ENCODE results near the gene STAP2.

Gene STAP2

GRCh38 chr19:4368128-4368820 lies 29.6 kb upstream of the STAP2 start:
- peaks cover 22% of the 10 kb centered on the region for H3K4me1 ChIP-seq (ENCODE audit: control insufficient read depth, insufficient read depth, low read length)
- H3K27ac ChIP-seq (ENCODE audit: low read depth, low read length) = 0 out of 2 replicates have a peak overlapping the region, but pooled peaks have one; percentile 13
- H3K36me3 ChIP-seq (ENCODE audit: control insufficient read depth, insufficient read depth, low read length) = peaks cover 26% of the 10 kb centered on the region
- H3K9ac ChIP-seq (ENCODE audit: low read length) = peak overlapping the region; percentile 8
- H3K27me3 ChIP-seq (ENCODE audit: control insufficient read depth, insufficient read depth, low read length) = no peaks in the 10 kb centered on the region
- no peaks in the 10 kb centered on the region for H3K9me3 ChIP-seq (ENCODE audit: control insufficient read depth, insufficient read depth, low read depth, low read length)
- no peak overlapping the region for H3K4me3 ChIP-seq (ENCODE audit: low read depth, low read length)

GRCh38 chr19:4367781-4368127 lies 29.1 kb upstream of the STAP2 start:
- no peak overlapping the region for H3K27ac ChIP-seq (ENCODE audit: low read depth, low read length)
- no peak overlapping the region for H3K4me3 ChIP-seq (ENCODE audit: low read depth, low read length)
- H3K36me3 ChIP-seq (ENCODE audit: control insufficient read depth, insufficient read depth, low read length) = peaks cover 31% of the 10 kb centered on the region
- peaks cover 22% of the 10 kb centered on the region for H3K4me1 ChIP-seq (ENCODE audit: control insufficient read depth, insufficient read depth, low read length)
- H3K9ac ChIP-seq (ENCODE audit: low read length) = no peak overlapping the region
- no peaks in the 10 kb centered on the region for H3K27me3 ChIP-seq (ENCODE audit: control insufficient read depth, insufficient read depth, low read length)
- H3K9me3 ChIP-seq (ENCODE audit: control insufficient read depth, insufficient read depth, low read depth, low read length) = no peaks in the 10 kb centered on the region

- Histone ChIP-seq H3K9ac (ENCODE audit: low read length) (no peak overlapping the region), H3K9me3 (ENCODE audit: control insufficient read depth, insufficient read depth, low read depth, low read length) (no peaks in the 10 kb centered on the region), H3K4me3 (ENCODE audit: low read depth, low read length) (no peak overlapping the region), H3K27me3 (ENCODE audit: control insufficient read depth, insufficient read depth, low read length) (no peaks in the 10 kb centered on the region), H3K27ac (ENCODE audit: low read depth, low read length) (no peak overlapping the region), H3K36me3 (ENCODE audit: control insufficient read depth, insufficient read depth, low read length) (peaks cover 35% of the 10 kb centered on the region), H3K4me1 (ENCODE audit: control insufficient read depth, insufficient read depth, low read length) (peaks cover 27% of the 10 kb centered on the region)
These were observed 28.7 kb upstream of the STAP2 start for GRCh38 chr19:4367336-4367723.

GRCh38 chr19:4366666-4367335 lies 28.2 kb upstream of the STAP2 start:
- peaks cover 41% of the 10 kb centered on the region for H3K36me3 ChIP-seq (ENCODE audit: control insufficient read depth, insufficient read depth, low read length)
- no peak overlapping the region for H3K4me3 ChIP-seq (ENCODE audit: low read depth, low read length)
- H3K9ac ChIP-seq (ENCODE audit: low read length) = no peak overlapping the region
- H3K27me3 ChIP-seq (ENCODE audit: control insufficient read depth, insufficient read depth, low read length) = no peaks in the 10 kb centered on the region
- H3K9me3 ChIP-seq (ENCODE audit: control insufficient read depth, insufficient read depth, low read depth, low read length) = no peaks in the 10 kb centered on the region
- peaks cover 31% of the 10 kb centered on the region for H3K4me1 ChIP-seq (ENCODE audit: control insufficient read depth, insufficient read depth, low read length)
- H3K27ac ChIP-seq (ENCODE audit: low read depth, low read length) = no peak overlapping the region

GRCh38 chr19:4365791-4366665 lies 27.4 kb upstream of the STAP2 start:
- Histone ChIP-seq H3K9me3 (ENCODE audit: control insufficient read depth, insufficient read depth, low read depth, low read length) (no peaks in the 10 kb centered on the region), H3K4me3 (ENCODE audit: low read depth, low read length) (no peak overlapping the region), H3K27me3 (ENCODE audit: control insufficient read depth, insufficient read depth, low read length) (no peaks in the 10 kb centered on the region), H3K36me3 (ENCODE audit: control insufficient read depth, insufficient read depth, low read length) (peaks cover 43% of the 10 kb centered on the region), H3K27ac (ENCODE audit: low read depth, low read length) (no peak overlapping the region), H3K9ac (ENCODE audit: low read length) (no peak overlapping the region), H3K4me1 (ENCODE audit: control insufficient read depth, insufficient read depth, low read length) (peaks cover 34% of the 10 kb centered on the region)

- Histone ChIP-seq H3K9me3 (ENCODE audit: control insufficient read depth, insufficient read depth, low read depth, low read length) (no peaks in the 10 kb centered on the region), H3K27ac (ENCODE audit: low read depth, low read length) (no peak overlapping the region), H3K27me3 (ENCODE audit: control insufficient read depth, insufficient read depth, low read length) (no peaks in the 10 kb centered on the region), H3K4me3 (ENCODE audit: low read depth, low read length) (no peak overlapping the region), H3K36me3 (ENCODE audit: control insufficient read depth, insufficient read depth, low read length) (peaks cover 50% of the 10 kb centered on the region), H3K9ac (ENCODE audit: low read length) (no peak overlapping the region), H3K4me1 (ENCODE audit: control insufficient read depth, insufficient read depth, low read length) (peaks cover 41% of the 10 kb centered on the region)
These were observed 26.7 kb upstream of the STAP2 start for GRCh38 chr19:4365341-4365740.

GRCh38 chr19:4363571-4364304 lies 25.1 kb upstream of the STAP2 start:
- no peak overlapping the region for H3K27ac ChIP-seq (ENCODE audit: low read depth, low read length)
- peaks cover 65% of the 10 kb centered on the region for H3K36me3 ChIP-seq (ENCODE audit: control insufficient read depth, insufficient read depth, low read length)
- H3K9ac ChIP-seq (ENCODE audit: low read length) = no peak overlapping the region

GRCh38 chr19:4362831-4363545 lies 24.4 kb upstream of the STAP2 start:
- H3K27me3 ChIP-seq (ENCODE audit: control insufficient read depth, insufficient read depth, low read length) = no peaks in the 10 kb centered on the region
- H3K4me1 ChIP-seq (ENCODE audit: control insufficient read depth, insufficient read depth, low read length) = peaks cover 22% of the 10 kb centered on the region
- H3K9ac ChIP-seq (ENCODE audit: low read length) = no peak overlapping the region
- H3K9me3 ChIP-seq (ENCODE audit: control insufficient read depth, insufficient read depth, low read depth, low read length) = no peaks in the 10 kb centered on the region
- peaks cover 70% of the 10 kb centered on the region for H3K36me3 ChIP-seq (ENCODE audit: control insufficient read depth, insufficient read depth, low read length)
- no peak overlapping the region for H3K4me3 ChIP-seq (ENCODE audit: low read depth, low read length)
- no peak overlapping the region for H3K27ac ChIP-seq (ENCODE audit: low read depth, low read length)

More at GRCh38 chr19:4363571-4364304, 25.1 kb upstream of the STAP2 start:
- Histone ChIP-seq H3K4me1 (ENCODE audit: control insufficient read depth, insufficient read depth, low read length) (peaks cover 28% of the 10 kb centered on the region), H3K27me3 (ENCODE audit: control insufficient read depth, insufficient read depth, low read length) (no peaks in the 10 kb centered on the region), H3K4me3 (ENCODE audit: low read depth, low read length) (no peak overlapping the region), H3K9me3 (ENCODE audit: control insufficient read depth, insufficient read depth, low read depth, low read length) (no peaks in the 10 kb centered on the region)

GRCh38 chr19:4362101-4362828 lies 23.6 kb upstream of the STAP2 start:
- Histone ChIP-seq H3K9ac (ENCODE audit: low read length) (peak overlapping the region; percentile 1), H3K36me3 (ENCODE audit: control insufficient read depth, insufficient read depth, low read length) (peaks cover 74% of the 10 kb centered on the region), H3K27ac (ENCODE audit: low read depth, low read length) (peak overlapping the region; percentile 75; the same call in 1 of the 2 replicates)

More at GRCh38 chr19:4362101-4362828, 23.6 kb upstream of the STAP2 start:
- Histone ChIP-seq H3K9me3 (ENCODE audit: control insufficient read depth, insufficient read depth, low read depth, low read length) (no peaks in the 10 kb centered on the region), H3K4me3 (ENCODE audit: low read depth, low read length) (no peak overlapping the region), H3K27me3 (ENCODE audit: control insufficient read depth, insufficient read depth, low read length) (no peaks in the 10 kb centered on the region), H3K4me1 (ENCODE audit: control insufficient read depth, insufficient read depth, low read length) (peaks cover 20% of the 10 kb centered on the region)
